ENCODE results near the gene PCNX1. TPM values are rescaled to one million over a fixed set of nuclear protein-coding genes. Genes with fewer than 3 reads are reported as not detected.
A peak's percentile ranks its signal among the peaks of the same experiment; 100 is the strongest.

PCNX1 gene
- total and polyA plus RNA-seq, 2 experiments from 2014 or later: 10.0 to 64.2 TPM

DNA sequence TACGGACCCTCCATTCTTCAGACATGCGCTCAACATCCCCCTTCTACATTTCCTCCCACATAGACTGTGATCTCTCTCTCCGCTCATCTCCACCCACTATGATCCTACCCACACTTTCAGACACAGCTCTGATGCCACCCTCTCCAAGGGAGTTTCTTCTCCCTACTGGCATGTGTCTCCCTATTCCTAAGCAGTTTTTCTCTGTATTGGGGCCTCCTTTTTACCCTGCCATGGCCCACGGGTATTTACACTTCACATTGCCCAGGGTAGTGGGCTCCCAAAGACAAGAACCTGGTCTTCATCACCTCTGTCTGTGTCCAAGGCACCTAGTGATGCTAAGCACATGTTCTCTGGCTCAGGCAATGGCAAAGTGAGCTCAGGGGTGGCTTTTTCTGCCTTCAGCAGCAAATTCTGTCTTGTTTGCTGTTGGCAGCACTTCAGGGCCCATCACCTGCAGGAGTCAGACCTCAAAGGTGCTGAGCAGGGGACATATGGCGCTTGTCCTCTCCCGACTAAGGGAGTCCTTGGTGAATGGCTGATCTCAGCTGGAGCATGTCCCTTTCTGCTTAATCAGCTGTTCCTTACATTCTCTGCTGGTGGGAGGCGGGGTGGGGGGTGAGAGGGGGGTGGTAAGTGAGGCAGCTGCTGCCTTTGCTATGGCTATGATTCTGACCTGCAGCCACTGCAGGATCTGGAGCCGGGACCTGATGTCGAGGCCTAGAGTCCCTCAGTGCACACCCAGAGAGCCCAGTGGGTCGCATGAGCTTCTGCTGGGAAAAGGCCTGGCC lies 256.8 kb downstream of the PCNX1 start:
- WGBS (ENCODE audit: low lambda C conversion rate, missing lambda C conversion rate): 60% methylated on average over 10 of the region's 10 CpGs
- H3K4me2 ChIP-seq: no peak overlapping the region

More for the DNA sequence above, 256.8 kb downstream of the PCNX1 start:
- H3K36me3 ChIP-seq (replicated peaks; ENCODE audit: insufficient read depth, low read depth): no peaks in the 10 kb centered on the region
- DNase-seq (ENCODE audit: low spot score): no peak
- H3K4me1 ChIP-seq (ENCODE audit: insufficient read depth): peaks cover 38% of the 10 kb centered on the region
- no peaks in the 10 kb centered on the region for H3K9me2 ChIP-seq (replicated peaks; ENCODE audit: insufficient read depth)
- H3K4me3 ChIP-seq: no peak overlapping the region
- H2AFZ ChIP-seq: no peak overlapping the region
- H4K20me1 ChIP-seq (ENCODE audit: insufficient read depth, poor library complexity, severe bottlenecking): no peaks in the 10 kb centered on the region
- TF ChIP-seq EZH2 (IDR thresholded peaks at IDR 0.05; ENCODE audit: borderline replicate concordance): no peak
- no peak for TF ChIP-seq CTCF (IDR thresholded peaks at IDR 0.05; ENCODE audit: poor library complexity)
- no peak for TF ChIP-seq EZH2phosphoT487 (IDR thresholded peaks at IDR 0.05; ENCODE audit: low read depth, severe bottlenecking, unreplicated experiment)
- no peaks in the 10 kb centered on the region for H3K27me3 ChIP-seq
- H3K27ac ChIP-seq: peak overlapping the region; percentile 54
- H3K9me3 ChIP-seq (ENCODE audit: low read depth): peaks cover 4% of the 10 kb centered on the region
- H3K79me2 ChIP-seq: no peaks in the 10 kb centered on the region

Small RNA genes lying within 50 kb of the gene (small RNA-seq; reads per million reads assigned to genes)
- gene AC005230.1 (not detected), gene GTF3AP2 (not detected)

Other genes starting within 250 kb of the PCNX1 start
- gene MAP3K9, start 97.9 kb upstream of the PCNX1 start, total RNA-seq: 7.5 and 9.2 TPM in 2 replicates
- 4.1 and 4.4 TPM in 2 replicates for gene MAP3K9, start 97.9 kb upstream of the PCNX1 start, polyA plus RNA-seq

Measured in hepatocyte (in vitro differentiated cells).